Measurements from ENCODE around the gene SLC6A9. TPM values are rescaled to one million over a fixed set of nuclear protein-coding genes. Genes with fewer than 3 reads are reported as not detected.
A peak's percentile ranks its signal among the peaks of the same experiment; 100 is the strongest.

Gene SLC6A9
- total and polyA plus RNA-seq, 2 experiments from 2014 or later, result 4.9 to 13.2 TPM

- peak overlapping the region; percentile 56 for H3K4me3 ChIP-seq
- H3K27me3 ChIP-seq, result no peaks in the 10 kb centered on the region
- no peak for DNase-seq (ENCODE audit: low read depth in 1 of 2, low spot score in 1 of 2)
- H3K9me3 ChIP-seq (ENCODE audit: low read depth), result no peaks in the 10 kb centered on the region
- TF ChIP-seq CTCF (IDR thresholded peaks at IDR 0.05; ENCODE audit: low read depth, low read length), result peak; percentile 4
- H3K27ac ChIP-seq, result peak overlapping the region; percentile 28
- peaks cover 4% of the 10 kb centered on the region for H3K4me1 ChIP-seq (ENCODE audit: low read depth)
- no peaks in the 10 kb centered on the region for H3K36me3 ChIP-seq
Measured at GRCh38 chr1:43990271-43991199, 40.7 kb downstream of the SLC6A9 start.

- no peaks in the 10 kb centered on the region for H3K9me3 ChIP-seq (ENCODE audit: low read depth)
- H3K36me3 ChIP-seq, result no peaks in the 10 kb centered on the region
- no peaks in the 10 kb centered on the region for H3K27me3 ChIP-seq
- no peak overlapping the region for H3K4me3 ChIP-seq
- H3K27ac ChIP-seq, result no peak overlapping the region
- no peak for DNase-seq (ENCODE audit: low read depth in 1 of 2, low spot score in 1 of 2)
- H3K4me1 ChIP-seq (ENCODE audit: low read depth), result peaks cover 3% of the 10 kb centered on the region
- no peak for TF ChIP-seq CTCF (IDR thresholded peaks at IDR 0.05; ENCODE audit: low read depth, low read length)
Measured at GRCh38 chr1:43987159-43987902, 43.9 kb downstream of the SLC6A9 start.

- Histone ChIP-seq H3K27me3 (no peaks in the 10 kb centered on the region), H3K4me1 (ENCODE audit: low read depth) (no peaks in the 10 kb centered on the region), H3K36me3 (no peaks in the 10 kb centered on the region), H3K4me3 (no peak overlapping the region), H3K27ac (no peak overlapping the region), H3K9me3 (ENCODE audit: low read depth) (no peaks in the 10 kb centered on the region)
- peak; percentile 13 for TF ChIP-seq CTCF (IDR thresholded peaks at IDR 0.05; ENCODE audit: low read depth, low read length)
- DNase-seq (ENCODE audit: low read depth in 1 of 2, low spot score in 1 of 2), result no peak
Measured at GRCh38 chr1:43986712-43987111, 44.5 kb downstream of the SLC6A9 start.

GRCh38 chr1:43985984-43986595 is 45.2 kb downstream of the SLC6A9 start:
- H3K9me3 ChIP-seq (ENCODE audit: low read depth), result no peaks in the 10 kb centered on the region
- H3K4me3 ChIP-seq, result no peak overlapping the region
- no peak for TF ChIP-seq CTCF (IDR thresholded peaks at IDR 0.05; ENCODE audit: low read depth, low read length)
- no peaks in the 10 kb centered on the region for H3K4me1 ChIP-seq (ENCODE audit: low read depth)
- no peak overlapping the region for H3K27ac ChIP-seq
- H3K27me3 ChIP-seq, result no peaks in the 10 kb centered on the region
- no peaks in the 10 kb centered on the region for H3K36me3 ChIP-seq
- no peak for DNase-seq (ENCODE audit: low read depth in 1 of 2, low spot score in 1 of 2)

- Histone ChIP-seq H3K4me3 (no peak overlapping the region), H3K9me3 (ENCODE audit: low read depth) (no peaks in the 10 kb centered on the region), H3K4me1 (ENCODE audit: low read depth) (no peaks in the 10 kb centered on the region), H3K27ac (no peak overlapping the region), H3K27me3 (no peaks in the 10 kb centered on the region), H3K36me3 (no peaks in the 10 kb centered on the region)
- DNase-seq (ENCODE audit: low read depth in 1 of 2, low spot score in 1 of 2), result no peak
- TF ChIP-seq CTCF (IDR thresholded peaks at IDR 0.05; ENCODE audit: low read depth, low read length), result no peak
Measured at GRCh38 chr1:43984855-43985254, 46.4 kb downstream of the SLC6A9 start.

Measured in cardiac muscle cell (in vitro differentiated cells and primary cell).